ENCODE results near the gene POC1B.

The POC1B gene

GRCh38 chr12:89384050-89384758, 141.6 kb downstream of the POC1B start:
- no peak for DNase-seq

- DNase-seq = no peak
Observed at GRCh38 chr12:89383235-89384049, 142.4 kb downstream of the POC1B start.

GRCh38 chr12:89382328-89382727, 143.5 kb downstream of the POC1B start:
- DNase-seq = no peak

- DNase-seq = no peak
Observed at GRCh38 chr12:89379839-89380467, 145.9 kb downstream of the POC1B start.

GRCh38 chr12:89379148-89379838, 146.6 kb downstream of the POC1B start:
- DNase-seq = no peak

GRCh38 chr12:89376844-89377243, 149.0 kb downstream of the POC1B start:
- DNase-seq = no peak

- DNase-seq = no peak
Observed at GRCh38 chr12:89376202-89376529, 149.7 kb downstream of the POC1B start.

- no peak for DNase-seq
Observed at GRCh38 chr12:89373763-89374572, 151.9 kb downstream of the POC1B start.

- no peak for DNase-seq
Observed at GRCh38 chr12:89372584-89373370, 153.1 kb downstream of the POC1B start.

- DNase-seq = no peak
Observed at GRCh38 chr12:89370850-89371249, 155.0 kb downstream of the POC1B start.

GRCh38 chr12:89370421-89370831, 155.4 kb downstream of the POC1B start:
- no peak for DNase-seq

All from effector CD8-positive, alpha-beta T cell (primary cell).